Gastroesophageal sphincter (tissue), 3 donors: ENCODE data around the gene SLCO3A1.

ENCODE experiments used
- EP300 ChIP-seq: sonication (generic); formaldehyde crosslinking; IDR thresholded peaks from one replicate; pipeline ENCODE4 v1.6.1; 2017; ENCODE audit warnings: antibody characterized with exemption, mild to moderate bottlenecking
- POLR2A ChIP-seq, 2 donors: fragments of 450-650 bp; IDR thresholded peaks; one replicate each; pipeline ENCODE4 v1.6.1; 2017; ENCODE audit warnings: antibody characterized with exemption in 2 of 2, mild to moderate bottlenecking in 2 of 2, moderate library complexity in 1 of 2
- POLR2AphosphoS5 ChIP-seq: sonication (generic); formaldehyde crosslinking; IDR thresholded peaks from one replicate; pipeline ENCODE4 v1.6.1; 2017; ENCODE audit warnings: antibody characterized with exemption
- TF ChIP-seq, protein P1 (sequence below), 4 experiments: fragments of 200-600 bp in 2 of 4; fragments of 450-650 bp in 2 of 4; sonication (generic) in 1 of 4; IDR thresholded peaks; one replicate each; pipeline ENCODE4 v1.5.1; 2017 to 2019; ENCODE audit warnings: antibody characterized with exemption in 4 of 4, mild to moderate bottlenecking in 2 of 4, moderate library complexity in 2 of 4

DNA sequence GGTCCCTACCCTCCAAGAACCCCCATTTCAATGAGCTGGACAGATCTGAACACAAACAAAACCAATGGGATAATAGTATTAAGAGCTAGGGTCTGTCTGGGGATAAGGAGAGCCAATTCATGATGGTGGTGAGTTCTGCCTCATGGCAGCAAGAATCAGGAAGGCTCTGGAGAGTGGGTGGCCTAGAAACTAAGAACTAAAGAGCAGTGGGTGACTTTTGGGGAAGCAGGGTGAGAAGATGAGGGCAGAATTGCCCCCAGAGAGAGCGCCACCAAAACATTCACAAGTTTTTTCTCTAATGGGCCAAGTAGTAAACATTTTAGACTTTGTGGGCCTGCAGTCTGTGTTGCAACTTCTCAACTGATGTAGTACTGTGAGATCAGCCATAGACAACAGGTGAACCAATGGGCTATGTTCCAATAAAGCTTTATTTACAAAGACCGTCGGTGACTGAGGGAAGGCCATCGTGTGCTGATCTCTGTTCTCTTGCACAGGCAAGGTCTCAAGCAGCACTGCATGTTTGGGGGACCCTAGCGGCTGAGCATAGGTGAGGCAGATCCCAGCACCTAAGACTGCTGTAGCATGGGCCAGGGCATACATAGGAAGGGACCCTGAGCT is 314.7 kb downstream of the SLCO3A1 start:
- TF ChIP-seq, protein P1, sequence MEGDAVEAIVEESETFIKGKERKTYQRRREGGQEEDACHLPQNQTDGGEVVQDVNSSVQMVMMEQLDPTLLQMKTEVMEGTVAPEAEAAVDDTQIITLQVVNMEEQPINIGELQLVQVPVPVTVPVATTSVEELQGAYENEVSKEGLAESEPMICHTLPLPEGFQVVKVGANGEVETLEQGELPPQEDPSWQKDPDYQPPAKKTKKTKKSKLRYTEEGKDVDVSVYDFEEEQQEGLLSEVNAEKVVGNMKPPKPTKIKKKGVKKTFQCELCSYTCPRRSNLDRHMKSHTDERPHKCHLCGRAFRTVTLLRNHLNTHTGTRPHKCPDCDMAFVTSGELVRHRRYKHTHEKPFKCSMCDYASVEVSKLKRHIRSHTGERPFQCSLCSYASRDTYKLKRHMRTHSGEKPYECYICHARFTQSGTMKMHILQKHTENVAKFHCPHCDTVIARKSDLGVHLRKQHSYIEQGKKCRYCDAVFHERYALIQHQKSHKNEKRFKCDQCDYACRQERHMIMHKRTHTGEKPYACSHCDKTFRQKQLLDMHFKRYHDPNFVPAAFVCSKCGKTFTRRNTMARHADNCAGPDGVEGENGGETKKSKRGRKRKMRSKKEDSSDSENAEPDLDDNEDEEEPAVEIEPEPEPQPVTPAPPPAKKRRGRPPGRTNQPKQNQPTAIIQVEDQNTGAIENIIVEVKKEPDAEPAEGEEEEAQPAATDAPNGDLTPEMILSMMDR (IDR thresholded peaks at IDR 0.05), result no peak
- no peak for TF ChIP-seq EP300
- TF ChIP-seq POLR2AphosphoS5, result no peak
- TF ChIP-seq POLR2A (IDR thresholded peaks at IDR 0.05), result no peak
